ENCODE results near the gene GGA3. TPM values are rescaled to one million over a fixed set of nuclear protein-coding genes. Genes with fewer than 3 reads are reported as not detected.

Gene GGA3
- total and polyA plus RNA-seq, 10 donors: 14.1 to 73.7 (median 45.5) TPM

GRCh38 chr17:75267411-75268232 lies 6.2 kb upstream of the GGA3 start:
- TF ChIP-seq, protein P1, sequence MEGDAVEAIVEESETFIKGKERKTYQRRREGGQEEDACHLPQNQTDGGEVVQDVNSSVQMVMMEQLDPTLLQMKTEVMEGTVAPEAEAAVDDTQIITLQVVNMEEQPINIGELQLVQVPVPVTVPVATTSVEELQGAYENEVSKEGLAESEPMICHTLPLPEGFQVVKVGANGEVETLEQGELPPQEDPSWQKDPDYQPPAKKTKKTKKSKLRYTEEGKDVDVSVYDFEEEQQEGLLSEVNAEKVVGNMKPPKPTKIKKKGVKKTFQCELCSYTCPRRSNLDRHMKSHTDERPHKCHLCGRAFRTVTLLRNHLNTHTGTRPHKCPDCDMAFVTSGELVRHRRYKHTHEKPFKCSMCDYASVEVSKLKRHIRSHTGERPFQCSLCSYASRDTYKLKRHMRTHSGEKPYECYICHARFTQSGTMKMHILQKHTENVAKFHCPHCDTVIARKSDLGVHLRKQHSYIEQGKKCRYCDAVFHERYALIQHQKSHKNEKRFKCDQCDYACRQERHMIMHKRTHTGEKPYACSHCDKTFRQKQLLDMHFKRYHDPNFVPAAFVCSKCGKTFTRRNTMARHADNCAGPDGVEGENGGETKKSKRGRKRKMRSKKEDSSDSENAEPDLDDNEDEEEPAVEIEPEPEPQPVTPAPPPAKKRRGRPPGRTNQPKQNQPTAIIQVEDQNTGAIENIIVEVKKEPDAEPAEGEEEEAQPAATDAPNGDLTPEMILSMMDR (IDR thresholded peaks at IDR 0.05 in 8 of 11, conservative IDR thresholded peaks at IDR 0.05 in 3 of 11): no peak
- TF ChIP-seq POLR2AphosphoS5 (IDR thresholded peaks at IDR 0.05) (peak in 2 of 3 donors; percentile 53 to 66), POLR2A (IDR thresholded peaks at IDR 0.05) (no peak)
- 62 to 81% (median 67%) methylated on average over 11 to 14 of the region's 14 CpGs for WGBS, 5 donors
- Histone ChIP-seq H3K27ac (peak overlapping the region in 3 of 8 donors; percentile 57 to 98 (median 98)), H3K9me3 (no peaks in the 10 kb centered on the region), H3K4me3 (no peak overlapping the region), H3K36me3 (peaks cover 0 to 52% (median 37%) of the 10 kb centered on the region in 6 donors), H3K4me1 (peaks cover 16 to 81% (median 63%) of the 10 kb centered on the region in 6 donors), H3K27me3 (replicated peaks in 1 of 7) (no peaks in the 10 kb centered on the region)
- no peak for DNase-seq
- intact Hi-C loops (cut with DNase I; ENCODE audit: low total_unique reads): no loop called here

DNA sequence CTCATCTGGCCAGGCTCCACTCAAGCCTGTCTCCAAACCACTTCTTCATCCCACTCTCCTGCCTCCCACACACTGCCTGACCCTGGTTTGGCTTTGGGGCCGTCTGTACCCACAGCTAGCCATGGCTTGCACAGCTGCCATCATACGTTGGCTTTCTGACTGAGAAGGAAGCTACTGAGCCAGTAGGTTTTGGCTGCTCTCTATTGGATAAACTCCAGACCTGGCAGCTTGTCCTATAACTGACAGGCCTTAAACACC lies 5.7 kb upstream of the GGA3 start:
- intact Hi-C loops (cut with DNase I; ENCODE audit: low total_unique reads): no loop called here

GRCh38 chr17:75266316-75267152 lies 5.1 kb upstream of the GGA3 start:
- H3K4me1 ChIP-seq: peaks cover 14 to 80% (median 58%) of the 10 kb centered on the region in 6 donors
- H3K27ac ChIP-seq: peak overlapping the region in 3 of 8 donors; percentile 31 to 98 (median 57)
- WGBS, 5 donors: 75 to 91% (median 84%) methylated on average over 13 of the region's 13 CpGs
- DNase-seq: peak; percentile 59
- H3K27me3 ChIP-seq (replicated peaks in 1 of 7): no peaks in the 10 kb centered on the region
- TF ChIP-seq POLR2A (IDR thresholded peaks at IDR 0.05): no peak
- TF ChIP-seq POLR2AphosphoS5 (IDR thresholded peaks at IDR 0.05): peak in 1 of 3 donors; percentile 51
- no peaks in the 10 kb centered on the region for H3K9me3 ChIP-seq
- intact Hi-C loops (cut with DNase I; ENCODE audit: low total_unique reads): no loop called here
- no peak overlapping the region for H3K4me3 ChIP-seq
- peaks cover 0 to 50% (median 37%) of the 10 kb centered on the region in 6 donors for H3K36me3 ChIP-seq

More for the DNA sequence above, 5.7 kb upstream of the GGA3 start:
- Histone ChIP-seq H3K4me1 (peaks cover 16 to 81% (median 63%) of the 10 kb centered on the region in 6 donors), H3K9me3 (no peaks in the 10 kb centered on the region), H3K36me3 (peaks cover 0 to 50% (median 37%) of the 10 kb centered on the region in 6 donors), H3K4me3 (no peak overlapping the region), H3K27me3 (replicated peaks in 1 of 7) (no peaks in the 10 kb centered on the region), H3K27ac (peak overlapping the region in 3 of 8 donors; percentile 31 to 98 (median 57))
- TF ChIP-seq, protein P1 (IDR thresholded peaks at IDR 0.05 in 8 of 11, conservative IDR thresholded peaks at IDR 0.05 in 3 of 11): no peak
- no peak for TF ChIP-seq POLR2A (IDR thresholded peaks at IDR 0.05)
- no peak for TF ChIP-seq POLR2AphosphoS5 (IDR thresholded peaks at IDR 0.05)
- WGBS, 5 donors: 28 to 69% (median 55%) methylated on average over 2 of the region's 2 CpGs
- DNase-seq: no peak

DNA sequence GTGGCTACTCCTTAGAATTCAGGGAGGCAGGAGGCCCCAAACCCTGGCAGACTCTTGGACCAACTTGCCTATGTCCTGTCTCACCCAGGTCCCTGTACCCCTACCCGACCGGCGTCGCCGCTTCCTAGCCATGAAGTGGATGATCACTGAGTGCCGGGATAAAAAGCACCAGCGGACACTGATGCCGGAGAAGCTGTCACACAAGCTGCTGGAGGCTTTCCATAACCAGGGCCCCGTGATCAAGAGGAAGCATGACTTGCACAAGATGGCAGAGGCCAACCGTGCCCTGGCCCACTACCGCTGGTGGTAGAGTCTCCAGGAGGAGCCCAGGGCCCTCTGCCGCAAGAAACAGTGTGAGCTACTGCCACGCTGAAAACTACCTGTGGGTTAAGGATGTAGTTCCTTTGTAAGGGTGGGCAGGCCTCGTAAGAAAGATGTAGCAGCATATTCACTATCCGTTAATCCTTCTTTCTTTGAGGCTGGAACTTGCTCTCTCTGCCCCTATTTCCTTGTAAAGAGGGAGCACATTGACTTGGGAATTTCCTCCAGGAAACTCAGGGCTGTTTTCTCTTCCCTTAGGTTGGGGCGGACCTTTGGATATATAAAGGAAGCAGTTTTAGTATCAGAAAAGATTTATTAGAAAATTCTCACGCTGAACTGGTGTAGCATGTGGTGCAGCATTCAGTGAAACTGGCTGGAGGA lies 4.4 kb upstream of the GGA3 start:
- intact Hi-C loops (cut with DNase I; ENCODE audit: low total_unique reads): no loop called here
- Histone ChIP-seq H3K9me3 (no peaks in the 10 kb centered on the region), H3K4me1 (peaks cover 14 to 81% (median 59%) of the 10 kb centered on the region in 6 donors), H3K27me3 (replicated peaks in 1 of 7) (no peaks in the 10 kb centered on the region), H3K4me3 (no peak overlapping the region), H3K36me3 (peaks cover 0 to 50% (median 37%) of the 10 kb centered on the region in 6 donors), H3K27ac (peak overlapping the region in 3 of 8 donors; percentile 27 to 57 (median 42))
- peak; percentile 78 for DNase-seq
- 64 to 78% (median 70%) methylated on average over 12 to 17 of the region's 17 CpGs for WGBS, 5 donors
- no peak for TF ChIP-seq POLR2A (IDR thresholded peaks at IDR 0.05)
- no peak for TF ChIP-seq POLR2AphosphoS5 (IDR thresholded peaks at IDR 0.05)
- TF ChIP-seq, protein P1 (IDR thresholded peaks at IDR 0.05 in 8 of 11, conservative IDR thresholded peaks at IDR 0.05 in 3 of 11): no peak
